Measurements from ENCODE around the gene RGS7. TPM values are rescaled to one million over a fixed set of nuclear protein-coding genes. Genes with fewer than 3 reads are reported as not detected.

The RGS7 gene
- total RNA-seq, 1 donor from 2014 or later: not detected

GRCh38 chr1:241136389-241136788, 220.6 kb downstream of the RGS7 start:
- intact Hi-C loops (cut with micrococcal nuclease): no loop called here
- peaks cover 5% of the 10 kb centered on the region for H3K9me3 Mint-ChIP-seq
- no peak for DNase-seq (ENCODE audit: low spot score)
- H3K4me3 Mint-ChIP-seq: no peak overlapping the region
- no peaks in the 10 kb centered on the region for H3K27me3 Mint-ChIP-seq (ENCODE audit: insufficient read depth)
- no peak overlapping the region for H3K27ac Mint-ChIP-seq
- H3K36me3 Mint-ChIP-seq (ENCODE audit: low read depth): no peaks in the 10 kb centered on the region
- no peaks in the 10 kb centered on the region for H3K4me1 Mint-ChIP-seq (ENCODE audit: low read depth)

GRCh38 chr1:241131636-241132194, 225.3 kb downstream of the RGS7 start:
- no peaks in the 10 kb centered on the region for H3K27me3 Mint-ChIP-seq (ENCODE audit: insufficient read depth)
- no peak overlapping the region for H3K27ac Mint-ChIP-seq
- peaks cover 5% of the 10 kb centered on the region for H3K9me3 Mint-ChIP-seq
- no peaks in the 10 kb centered on the region for H3K4me1 Mint-ChIP-seq (ENCODE audit: low read depth)
- intact Hi-C loops (cut with micrococcal nuclease): no loop called here
- DNase-seq (ENCODE audit: low spot score): no peak
- H3K4me3 Mint-ChIP-seq: no peak overlapping the region
- no peaks in the 10 kb centered on the region for H3K36me3 Mint-ChIP-seq (ENCODE audit: low read depth)

GRCh38 chr1:241130881-241131280, 226.1 kb downstream of the RGS7 start:
- Mint-ChIP-seq H3K9me3 (peaks cover 5% of the 10 kb centered on the region), H3K27ac (no peak overlapping the region), H3K27me3 (ENCODE audit: insufficient read depth) (no peaks in the 10 kb centered on the region), H3K4me1 (ENCODE audit: low read depth) (no peaks in the 10 kb centered on the region), H3K36me3 (ENCODE audit: low read depth) (no peaks in the 10 kb centered on the region), H3K4me3 (no peak overlapping the region)
- no peak for DNase-seq (ENCODE audit: low spot score)
- intact Hi-C loops (cut with micrococcal nuclease): no loop called here

GRCh38 chr1:241129207-241129960, 227.6 kb downstream of the RGS7 start:
- H3K27ac Mint-ChIP-seq: no peak overlapping the region
- H3K4me1 Mint-ChIP-seq (ENCODE audit: low read depth): no peaks in the 10 kb centered on the region
- H3K4me3 Mint-ChIP-seq: no peak overlapping the region
- H3K27me3 Mint-ChIP-seq (ENCODE audit: insufficient read depth): no peaks in the 10 kb centered on the region
- no peak for DNase-seq (ENCODE audit: low spot score)
- H3K36me3 Mint-ChIP-seq (ENCODE audit: low read depth): no peaks in the 10 kb centered on the region
- H3K9me3 Mint-ChIP-seq: peaks cover 2% of the 10 kb centered on the region
- intact Hi-C loops (cut with micrococcal nuclease): no loop called here

- Mint-ChIP-seq H3K4me1 (ENCODE audit: low read depth) (no peaks in the 10 kb centered on the region), H3K27me3 (ENCODE audit: insufficient read depth) (no peaks in the 10 kb centered on the region), H3K4me3 (no peak overlapping the region), H3K36me3 (ENCODE audit: low read depth) (no peaks in the 10 kb centered on the region), H3K27ac (no peak overlapping the region), H3K9me3 (no peaks in the 10 kb centered on the region)
- intact Hi-C loops (cut with micrococcal nuclease): no loop called here
- no peak for DNase-seq (ENCODE audit: low spot score)
These were observed 231.7 kb downstream of the RGS7 start for GRCh38 chr1:241125286-241125685.

- no peaks in the 10 kb centered on the region for H3K36me3 Mint-ChIP-seq (ENCODE audit: low read depth)
- no peak for DNase-seq (ENCODE audit: low spot score)
- no peak overlapping the region for H3K27ac Mint-ChIP-seq
- H3K4me1 Mint-ChIP-seq (ENCODE audit: low read depth): no peaks in the 10 kb centered on the region
- H3K27me3 Mint-ChIP-seq (ENCODE audit: insufficient read depth): no peaks in the 10 kb centered on the region
- H3K9me3 Mint-ChIP-seq: no peaks in the 10 kb centered on the region
- intact Hi-C loops (cut with micrococcal nuclease): no loop called here
- no peak overlapping the region for H3K4me3 Mint-ChIP-seq
These were observed 239.0 kb downstream of the RGS7 start for GRCh38 chr1:241118049-241118448.

GRCh38 chr1:241115784-241116183, 241.2 kb downstream of the RGS7 start:
- Mint-ChIP-seq H3K9me3 (no peaks in the 10 kb centered on the region), H3K27ac (no peak overlapping the region), H3K36me3 (ENCODE audit: low read depth) (no peaks in the 10 kb centered on the region), H3K4me1 (ENCODE audit: low read depth) (no peaks in the 10 kb centered on the region), H3K4me3 (no peak overlapping the region), H3K27me3 (ENCODE audit: insufficient read depth) (no peaks in the 10 kb centered on the region)
- intact Hi-C loops (cut with micrococcal nuclease): no loop called here
- no peak for DNase-seq (ENCODE audit: low spot score)

- Mint-ChIP-seq H3K27me3 (ENCODE audit: insufficient read depth) (no peaks in the 10 kb centered on the region), H3K9me3 (no peaks in the 10 kb centered on the region), H3K36me3 (ENCODE audit: low read depth) (no peaks in the 10 kb centered on the region), H3K27ac (no peak overlapping the region), H3K4me3 (no peak overlapping the region), H3K4me1 (ENCODE audit: low read depth) (no peaks in the 10 kb centered on the region)
- no peak for DNase-seq (ENCODE audit: low spot score)
- intact Hi-C loops (cut with micrococcal nuclease): no loop called here
These were observed 242.2 kb downstream of the RGS7 start for GRCh38 chr1:241114699-241115233.

GRCh38 chr1:241113557-241113956, 243.4 kb downstream of the RGS7 start:
- H3K4me1 Mint-ChIP-seq (ENCODE audit: low read depth): no peaks in the 10 kb centered on the region
- no peak overlapping the region for H3K27ac Mint-ChIP-seq
- H3K27me3 Mint-ChIP-seq (ENCODE audit: insufficient read depth): no peaks in the 10 kb centered on the region
- no peak for DNase-seq (ENCODE audit: low spot score)
- intact Hi-C loops (cut with micrococcal nuclease): no loop called here
- H3K4me3 Mint-ChIP-seq: no peak overlapping the region
- H3K9me3 Mint-ChIP-seq: no peaks in the 10 kb centered on the region
- H3K36me3 Mint-ChIP-seq (ENCODE audit: low read depth): no peaks in the 10 kb centered on the region

GRCh38 chr1:241109039-241109438, 248.0 kb downstream of the RGS7 start:
- Mint-ChIP-seq H3K4me3 (no peak overlapping the region), H3K9me3 (no peaks in the 10 kb centered on the region), H3K36me3 (ENCODE audit: low read depth) (no peaks in the 10 kb centered on the region), H3K27ac (no peak overlapping the region), H3K4me1 (ENCODE audit: low read depth) (no peaks in the 10 kb centered on the region), H3K27me3 (ENCODE audit: insufficient read depth) (no peaks in the 10 kb centered on the region)
- no peak for DNase-seq (ENCODE audit: low spot score)
- intact Hi-C loops (cut with micrococcal nuclease): no loop called here

GRCh38 chr1:241105147-241105546, 251.9 kb downstream of the RGS7 start:
- H3K27me3 Mint-ChIP-seq (ENCODE audit: insufficient read depth): no peaks in the 10 kb centered on the region
- no peak overlapping the region for H3K27ac Mint-ChIP-seq
- no peaks in the 10 kb centered on the region for H3K36me3 Mint-ChIP-seq (ENCODE audit: low read depth)
- intact Hi-C loops (cut with micrococcal nuclease): no loop called here
- no peaks in the 10 kb centered on the region for H3K4me1 Mint-ChIP-seq (ENCODE audit: low read depth)
- DNase-seq (ENCODE audit: low spot score): no peak
- no peak overlapping the region for H3K4me3 Mint-ChIP-seq
- no peaks in the 10 kb centered on the region for H3K9me3 Mint-ChIP-seq

- Mint-ChIP-seq H3K4me1 (ENCODE audit: low read depth) (no peaks in the 10 kb centered on the region), H3K4me3 (no peak overlapping the region), H3K27me3 (ENCODE audit: insufficient read depth) (no peaks in the 10 kb centered on the region), H3K9me3 (no peaks in the 10 kb centered on the region), H3K36me3 (ENCODE audit: low read depth) (no peaks in the 10 kb centered on the region), H3K27ac (no peak overlapping the region)
- intact Hi-C loops (cut with micrococcal nuclease): no loop called here
- no peak for DNase-seq (ENCODE audit: low spot score)
These were observed 254.3 kb downstream of the RGS7 start for GRCh38 chr1:241102664-241103063.

GRCh38 chr1:241101622-241102021, 255.4 kb downstream of the RGS7 start:
- Mint-ChIP-seq H3K27me3 (ENCODE audit: insufficient read depth) (no peaks in the 10 kb centered on the region), H3K27ac (no peak overlapping the region), H3K9me3 (no peaks in the 10 kb centered on the region), H3K4me3 (no peak overlapping the region), H3K36me3 (ENCODE audit: low read depth) (no peaks in the 10 kb centered on the region), H3K4me1 (ENCODE audit: low read depth) (no peaks in the 10 kb centered on the region)
- no peak for DNase-seq (ENCODE audit: low spot score)
- intact Hi-C loops (cut with micrococcal nuclease): no loop called here

Measured in activated T-helper 1 cell treated with anti-CD3 and anti-CD28 coated beads, Interleukin-12 subunit alpha, Interleukin-12 subunit beta, Interleukin-2, Interleukin-4 antibody, amounts not matched to agents 30 ng/mL and 10 ng/mL and 1 ng/mL, durations not matched to agents 14 hours and 24 hours and 36 hours (primary cell).